GM18873 (cell line): ENCODE data around the gene RARRES2.

ENCODE experiments used
- ATAC-seq: cut with Tn5 transposase; IDR thresholded peaks from one replicate; pipeline ENCODE4 v1.9.1; 2021; ENCODE audit warnings: mild to moderate bottlenecking, moderate library complexity, moderate number of reproducible peaks; ENCODE audit not compliant: unreplicated experiment, low FRiP score

The RARRES2 gene

DNA sequence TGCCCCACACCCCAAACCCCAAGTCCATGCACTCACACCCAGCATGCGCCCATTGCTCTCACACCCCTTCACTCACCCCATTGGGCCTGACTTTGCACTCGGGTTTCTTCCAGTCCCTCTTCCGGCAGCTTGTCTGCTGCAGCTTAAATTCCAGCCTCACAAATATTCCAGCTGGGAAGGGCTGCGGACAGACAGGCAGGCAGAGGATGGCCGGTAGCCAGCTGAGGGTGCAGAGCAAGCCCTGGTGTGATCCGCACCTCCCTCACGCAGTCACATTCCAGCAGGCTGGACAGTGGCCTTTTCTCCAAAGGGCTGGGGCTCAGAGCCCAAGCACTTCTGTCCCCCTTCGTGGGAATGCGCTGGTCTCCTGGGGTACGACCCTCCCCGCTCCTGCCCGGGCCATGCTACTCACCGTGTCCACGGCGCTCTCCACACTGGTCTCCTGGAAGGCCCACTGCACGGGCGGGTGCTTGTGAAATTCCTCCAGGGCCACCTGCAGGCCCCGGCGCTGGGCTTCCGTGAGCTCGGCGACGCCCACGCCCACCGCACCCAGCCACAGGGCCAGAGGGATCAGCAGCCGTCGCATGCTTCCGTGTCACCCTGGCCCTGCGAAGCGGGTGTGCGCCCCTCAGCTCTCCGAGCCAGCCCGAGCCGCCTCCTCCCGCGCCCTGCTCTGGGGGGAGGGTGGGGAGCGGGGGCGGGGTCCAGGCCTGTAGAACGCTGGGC, 1.2 kb downstream of the RARRES2 start:
- no peak for ATAC-seq

GRCh38 chr7:150339409-150339809, 2.0 kb downstream of the RARRES2 start:
- no peak for ATAC-seq

DNA sequence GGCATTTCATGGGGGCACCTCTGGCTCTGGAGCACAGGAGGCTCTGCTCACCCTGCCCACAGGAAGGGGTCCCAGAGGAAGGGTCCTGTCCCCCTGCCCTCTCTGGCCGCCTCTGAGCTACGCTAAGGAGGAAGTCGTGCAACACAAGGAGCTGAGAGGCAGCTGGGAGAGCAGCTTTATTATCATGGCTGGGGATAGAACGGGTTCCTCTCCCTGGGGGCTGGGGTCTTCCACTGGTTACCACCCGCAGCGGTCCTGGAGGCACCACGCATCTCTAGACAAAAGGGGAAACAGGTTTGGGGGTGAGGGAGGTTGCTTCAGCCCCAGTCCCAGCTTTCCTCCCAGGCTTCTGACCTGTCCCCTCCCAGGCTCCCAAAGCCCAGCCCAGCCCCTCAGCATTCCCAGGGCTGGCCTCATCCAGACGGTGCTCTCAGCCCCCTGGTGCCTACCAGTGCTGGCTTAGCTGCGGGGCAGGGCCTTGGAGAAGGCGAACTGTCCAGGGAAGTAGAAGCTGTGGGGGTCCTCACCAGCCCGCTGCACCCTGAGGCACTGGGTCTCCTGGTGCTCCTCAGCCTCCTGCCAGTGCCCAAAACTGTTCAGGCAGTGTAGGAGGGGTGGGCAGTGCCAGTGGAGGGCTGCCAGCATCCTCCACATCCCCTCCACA, 3.1 kb downstream of the RARRES2 start:
- ATAC-seq, result no peak

DNA sequence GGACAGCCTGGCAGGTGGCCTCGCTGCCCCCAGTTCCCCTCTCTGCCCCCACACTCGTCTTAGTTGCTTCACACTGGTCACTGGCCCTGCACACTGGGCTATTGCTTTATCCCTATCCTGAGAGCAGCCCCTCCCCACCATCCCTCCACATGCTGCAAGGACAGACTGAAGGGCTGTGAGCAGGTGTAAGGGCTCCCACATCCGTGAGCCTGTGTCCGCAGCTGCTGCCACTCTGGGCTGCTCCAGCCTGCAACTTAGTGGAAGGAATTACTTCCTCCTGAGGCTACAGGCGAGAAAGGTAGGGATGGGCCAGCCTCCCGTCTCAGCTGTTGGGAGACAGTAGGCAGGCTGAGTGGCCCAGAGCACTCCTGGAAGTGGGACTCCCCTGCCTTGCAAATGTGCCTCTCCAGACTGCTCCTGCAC, 3.8 kb downstream of the RARRES2 start:
- ATAC-seq, result no peak

- ATAC-seq, result no peak
Measured at GRCh38 chr7:150337179-150337578, 4.2 kb downstream of the RARRES2 start.

DNA sequence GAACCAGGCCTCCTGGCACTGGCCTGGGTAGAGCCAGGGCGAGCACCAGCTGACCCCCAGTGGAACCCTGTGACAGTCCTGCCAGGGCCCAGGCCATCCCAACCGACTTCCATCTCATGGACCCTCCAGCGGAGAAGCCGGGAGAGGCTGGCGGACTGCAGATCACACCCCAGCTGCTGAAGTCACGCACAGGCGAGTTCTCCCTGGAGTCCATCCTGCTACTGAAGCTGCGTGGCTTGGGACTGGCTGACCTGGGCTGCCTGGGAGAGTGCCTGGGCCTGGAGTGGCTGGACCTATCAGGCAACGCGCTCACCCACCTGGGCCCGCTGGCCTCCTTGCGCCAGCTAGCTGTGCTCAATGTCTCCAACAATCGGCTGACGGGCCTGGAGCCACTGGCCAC, 4.7 kb downstream of the RARRES2 start:
- no peak for ATAC-seq

GRCh38 chr7:150335774-150336112, 5.7 kb downstream of the RARRES2 start:
- ATAC-seq, result no peak

GRCh38 chr7:150335108-150335773, 6.2 kb downstream of the RARRES2 start:
- ATAC-seq, result no peak

GRCh38 chr7:150334108-150334507, 7.3 kb downstream of the RARRES2 start:
- no peak for ATAC-seq

GRCh38 chr7:150333659-150334058, 7.8 kb downstream of the RARRES2 start:
- ATAC-seq, result no peak

GRCh38 chr7:150332852-150333635, 8.4 kb downstream of the RARRES2 start:
- ATAC-seq, result no peak

GRCh38 chr7:150330211-150330885, 11.1 kb downstream of the RARRES2 start:
- ATAC-seq, result no peak

- no peak for ATAC-seq
Measured at GRCh38 chr7:150329331-150330120, 11.9 kb downstream of the RARRES2 start.

- no peak for ATAC-seq
Measured at GRCh38 chr7:150327308-150327707, 14.1 kb downstream of the RARRES2 start.

GRCh38 chr7:150326657-150327268, 14.7 kb downstream of the RARRES2 start:
- ATAC-seq, result no peak

DNA sequence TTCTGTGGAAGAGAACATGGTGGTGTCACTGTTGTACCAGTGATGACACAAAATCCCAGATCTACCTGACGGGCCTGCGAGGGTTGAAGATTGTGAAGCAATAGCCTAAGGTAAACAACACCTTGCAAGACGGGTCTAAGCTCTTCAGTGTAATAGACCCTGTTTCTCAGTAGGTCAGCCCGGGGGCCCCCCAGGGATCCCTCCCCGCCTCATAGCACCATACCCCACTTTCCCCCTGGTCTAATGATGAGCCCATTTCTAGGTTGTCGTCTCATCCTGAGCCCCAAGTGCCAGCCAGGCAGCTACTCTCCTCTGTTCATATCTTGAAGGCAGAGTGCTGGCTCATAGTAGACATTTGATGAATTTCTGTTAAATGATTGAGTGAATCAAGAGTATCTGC, 15.5 kb downstream of the RARRES2 start:
- no peak for ATAC-seq

DNA sequence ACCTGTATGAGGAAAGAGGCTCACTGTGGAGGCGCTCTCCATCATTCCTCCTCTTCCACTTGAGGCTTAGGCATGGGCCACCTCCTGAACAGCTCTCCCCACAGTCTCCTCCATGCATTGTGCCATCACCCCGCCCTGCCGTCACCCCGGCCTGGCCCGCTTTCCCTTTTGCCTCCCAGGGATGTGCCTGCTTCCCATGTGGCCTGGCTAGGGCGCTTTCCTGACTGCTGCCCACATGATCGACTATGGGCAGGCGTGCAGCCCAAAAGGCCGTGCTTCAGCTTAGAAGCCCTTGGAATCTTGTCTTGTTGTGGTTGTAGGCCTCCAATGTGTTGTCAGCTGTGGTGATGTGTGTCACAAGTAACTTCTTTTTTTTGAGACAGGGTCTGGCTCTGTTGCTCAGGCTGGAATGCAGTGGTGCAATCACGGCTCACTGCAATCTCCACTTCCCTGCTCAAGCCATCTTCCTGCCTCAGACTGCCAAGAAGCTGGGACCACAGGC, 16.3 kb downstream of the RARRES2 start:
- no peak for ATAC-seq

DNA sequence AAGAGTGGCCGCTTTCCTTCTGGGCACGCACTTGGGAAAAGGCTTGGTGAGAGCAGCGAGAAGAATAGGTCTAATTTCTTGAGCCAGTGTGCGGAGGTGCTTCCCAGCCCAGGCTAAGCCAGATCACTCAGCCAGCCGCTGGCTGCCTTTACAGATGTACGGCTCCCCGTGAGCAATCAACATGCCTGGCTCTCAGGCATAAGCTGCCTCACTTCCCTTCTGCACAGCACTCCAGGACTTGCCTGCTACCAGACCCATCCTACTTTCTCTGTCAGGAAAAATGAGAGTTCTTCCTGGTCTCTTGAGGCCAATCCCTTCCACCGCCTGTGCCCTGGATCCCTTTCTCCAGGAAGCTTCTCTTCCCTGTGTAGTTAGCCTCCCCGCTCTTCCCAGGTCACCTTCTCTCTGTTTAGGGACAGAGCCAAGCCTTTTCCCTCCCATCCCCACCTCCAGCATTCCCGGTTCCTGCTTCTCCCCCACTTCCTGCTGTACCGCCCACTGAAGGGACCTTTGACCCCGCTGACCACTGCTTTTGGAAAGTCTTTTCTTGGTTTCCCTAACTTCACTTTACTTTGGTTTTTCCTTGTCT, 17.0 kb downstream of the RARRES2 start:
- ATAC-seq, result no peak
